HL-60/S4 treated with phorbol 12-myristate 13-acetate at 8.2 ng/mL for 4 days and 3 days (cell line): ENCODE results near the gene FTO.

ENCODE experiments used
- in situ Hi-C: fragments of 300-500 bp; cut with MboI; formaldehyde crosslinking; loops from 2 replicates; pipeline ENCODE4 v1.15.0; 2022; ENCODE audit warnings: low sequenced_read_pairs

The FTO gene

DNA sequence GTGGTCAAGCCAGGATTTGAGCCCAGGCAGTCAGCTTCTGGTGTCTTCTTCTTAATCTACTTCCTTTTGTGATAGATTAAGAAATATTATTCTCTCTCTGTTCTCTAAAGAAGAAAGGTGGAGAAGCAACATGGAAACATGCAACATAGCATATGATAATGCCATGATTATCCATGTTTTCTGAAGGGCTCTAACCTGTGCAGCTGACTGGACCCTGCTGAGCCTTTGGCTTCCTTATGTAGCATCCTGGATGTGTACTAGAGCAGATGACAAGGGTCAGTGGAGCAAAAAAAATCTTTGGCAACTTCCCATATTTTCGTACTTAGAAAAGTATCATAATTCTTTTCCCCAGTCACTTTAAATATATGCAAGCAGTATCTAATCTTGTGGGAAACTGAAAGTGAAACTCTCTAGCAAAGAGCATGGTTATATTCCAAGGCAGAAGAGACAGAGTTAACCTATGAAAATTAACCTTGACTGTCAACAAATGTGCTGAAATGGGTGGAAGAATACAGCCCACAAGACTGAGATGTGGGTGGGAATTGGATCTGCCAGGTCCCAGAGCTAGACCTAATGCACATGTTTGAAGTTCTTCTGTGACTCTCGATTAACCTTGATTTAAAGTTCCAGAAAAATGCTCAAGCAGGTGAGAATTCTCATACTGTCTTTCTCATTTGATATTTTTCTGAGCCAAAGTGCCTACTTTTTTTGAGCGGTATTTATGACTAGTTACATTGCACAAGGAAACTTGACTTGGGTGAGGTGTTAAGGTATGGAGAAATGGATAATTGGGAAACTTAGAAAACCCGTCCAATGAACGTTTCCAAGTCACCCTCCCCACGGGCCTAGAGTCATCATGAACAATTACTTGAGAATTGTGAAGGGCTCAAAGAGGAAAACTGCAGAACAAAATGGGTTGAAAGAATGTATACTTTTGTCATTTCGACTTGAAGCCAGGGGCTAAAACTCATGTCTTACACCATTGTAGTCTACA lies 248.6 kb downstream of the FTO start:
- in situ Hi-C loops: no loop called here

DNA sequence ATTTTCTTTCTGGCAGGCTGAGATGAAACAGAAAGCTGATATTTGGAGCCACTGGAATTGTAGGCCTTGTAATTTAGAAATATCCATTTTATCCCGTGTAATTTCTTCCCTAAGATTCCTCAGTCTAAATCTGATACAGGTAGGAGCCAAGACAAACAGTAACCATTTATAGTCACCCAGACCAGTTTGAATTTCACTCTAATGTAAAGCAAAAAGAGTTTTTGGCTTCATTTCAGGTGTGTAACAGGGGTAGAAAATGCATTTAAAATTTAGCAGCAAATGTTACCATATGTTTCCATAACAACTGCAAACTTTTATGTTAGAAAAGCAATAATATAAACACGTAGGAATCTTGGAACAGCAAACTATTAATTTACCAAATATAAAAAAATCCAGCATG lies 249.4 kb downstream of the FTO start:
- in situ Hi-C loops: no loop called here

DNA sequence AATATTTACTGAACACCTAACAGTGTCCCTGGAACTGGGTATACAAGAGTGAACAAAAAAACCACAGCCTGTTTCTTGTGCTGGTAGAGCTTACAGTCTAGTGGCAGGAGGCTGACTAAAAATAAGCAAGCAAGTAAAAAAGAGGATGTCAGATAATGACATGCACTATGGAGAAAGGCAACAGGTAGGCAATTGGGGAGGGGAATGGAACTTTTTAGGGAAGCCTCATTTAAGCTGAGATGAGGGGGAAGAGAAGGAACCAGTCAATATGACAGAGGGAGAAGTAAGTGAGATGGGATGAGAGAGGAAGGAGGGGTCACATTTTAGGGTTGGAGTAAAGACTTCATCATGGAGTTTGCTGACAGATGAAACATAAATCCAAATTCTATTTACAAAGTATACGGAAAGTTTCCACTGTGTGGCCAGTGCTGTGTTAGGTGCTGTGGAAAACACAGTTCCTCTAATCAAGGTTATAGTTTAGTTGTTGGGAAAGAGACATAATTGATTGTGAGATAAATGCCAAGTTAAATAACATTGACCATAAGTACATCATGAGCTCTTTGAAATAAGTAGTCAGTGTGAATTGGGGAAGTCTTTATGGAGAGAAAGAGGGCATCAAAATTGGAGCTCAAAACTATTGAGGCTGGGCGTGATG lies 251.4 kb downstream of the FTO start:
- in situ Hi-C loops: no loop called here

DNA sequence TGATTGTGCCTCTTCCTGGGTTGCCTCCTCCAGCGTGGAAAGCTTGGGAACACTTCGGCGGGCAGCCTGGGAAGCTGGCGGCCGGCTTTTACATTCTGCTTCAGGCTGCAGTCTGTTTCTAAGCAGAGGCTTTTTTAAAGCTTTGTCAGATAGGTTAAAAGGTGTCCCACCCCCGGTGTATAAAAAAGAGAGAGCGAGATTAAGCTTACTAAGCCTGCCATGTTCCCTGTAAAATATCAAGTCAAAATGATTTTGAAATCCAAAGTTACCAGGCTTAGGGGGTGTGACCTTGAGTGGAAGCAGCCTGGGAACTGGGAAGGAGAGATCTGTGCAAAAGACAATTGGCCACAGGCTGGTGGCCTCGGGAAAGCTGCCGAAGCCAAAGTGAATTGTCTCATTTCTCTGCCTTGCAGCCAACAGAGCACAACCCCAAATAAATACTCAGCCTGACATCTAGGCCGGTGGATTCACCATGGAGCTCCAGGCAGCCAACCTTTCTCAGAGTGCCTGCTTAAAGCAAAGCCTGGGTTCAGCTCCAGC lies 254.5 kb downstream of the FTO start:
- in situ Hi-C loops: no loop called here

DNA sequence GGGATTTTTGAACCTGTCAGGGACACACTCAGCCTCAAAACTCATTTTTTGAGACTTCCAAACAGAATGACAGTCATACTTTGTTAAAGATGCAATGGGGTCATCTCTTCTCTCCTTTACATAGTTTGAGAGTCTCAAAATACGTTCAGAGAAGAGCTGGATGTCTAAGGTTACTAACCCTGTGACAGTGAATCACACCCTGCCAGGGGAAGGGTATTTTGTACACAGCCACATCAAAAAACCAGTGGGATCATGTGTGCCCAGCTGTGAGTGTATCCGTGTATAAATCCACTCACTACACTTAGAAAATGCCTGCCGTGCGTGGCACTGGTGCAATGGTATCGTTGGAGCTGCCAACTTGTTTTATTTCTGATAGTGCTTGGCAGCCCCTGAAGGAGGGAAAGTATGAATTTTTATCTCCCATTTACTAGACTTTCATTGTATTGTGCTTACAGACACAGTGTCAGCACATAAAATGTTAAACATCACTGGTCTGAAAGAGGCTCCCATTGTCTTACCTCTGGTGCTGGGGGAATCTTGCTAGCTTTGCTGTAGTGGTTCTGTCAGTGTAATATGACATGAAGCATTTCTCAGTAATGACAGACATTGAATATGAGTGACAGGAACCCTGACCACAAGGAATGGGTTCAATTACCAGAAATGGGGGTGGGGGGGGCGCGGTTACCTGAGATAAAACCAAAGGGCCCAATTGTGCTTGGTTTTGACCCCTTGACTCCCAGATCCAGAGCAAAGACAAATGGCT lies 256.3 kb downstream of the FTO start:
- in situ Hi-C loops: no loop called here

DNA sequence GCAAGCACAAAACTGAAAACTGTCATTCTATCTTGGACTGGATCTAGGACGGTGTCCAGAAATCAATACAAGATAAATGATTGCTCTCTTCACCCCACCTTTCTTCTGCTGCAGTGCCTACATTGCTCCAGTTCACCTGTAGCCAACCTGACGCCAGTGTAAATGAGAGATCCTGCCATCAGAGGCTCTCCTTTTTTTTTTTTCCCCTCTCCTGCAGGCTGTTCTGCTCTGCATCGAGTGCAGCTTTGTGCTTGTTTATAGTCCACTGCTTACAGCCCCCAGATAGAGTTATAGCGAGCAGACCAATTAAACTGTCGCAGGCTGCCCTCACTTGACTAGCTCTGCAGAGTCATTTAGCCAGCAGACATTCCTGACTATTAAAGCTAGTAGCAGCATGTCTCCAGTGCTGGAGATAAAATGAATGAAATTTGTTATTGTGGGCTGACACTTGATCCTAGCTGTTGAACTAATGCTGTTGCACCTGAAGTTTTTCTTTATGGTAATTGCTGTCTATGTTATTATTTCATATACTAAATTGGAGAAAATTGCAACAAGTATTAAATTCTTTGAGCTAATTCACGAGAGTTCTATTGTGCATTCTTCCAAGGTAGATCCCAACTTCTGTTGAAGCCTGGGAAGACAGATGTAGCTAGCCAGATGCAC lies 257.1 kb downstream of the FTO start:
- in situ Hi-C loops: no loop called here

DNA sequence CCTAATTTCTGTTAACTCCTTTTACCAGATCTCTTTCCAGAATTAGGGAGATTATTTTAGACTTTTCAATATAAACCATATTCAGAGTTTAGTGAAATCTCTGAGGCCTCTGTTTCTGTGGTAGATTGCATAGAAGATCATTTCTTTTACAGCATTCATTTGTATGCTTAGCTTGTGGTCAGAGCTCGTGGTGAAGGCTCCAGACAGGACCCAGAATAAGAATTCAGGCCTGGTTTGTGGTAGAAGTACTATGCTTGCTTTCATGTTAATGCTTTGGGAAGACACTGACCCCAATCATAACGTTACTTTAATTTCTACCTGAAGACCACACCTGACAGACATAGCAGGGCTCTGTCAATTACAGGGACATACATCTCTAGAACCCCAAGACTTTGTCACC lies 258.1 kb downstream of the FTO start:
- in situ Hi-C loops: no loop called here

DNA sequence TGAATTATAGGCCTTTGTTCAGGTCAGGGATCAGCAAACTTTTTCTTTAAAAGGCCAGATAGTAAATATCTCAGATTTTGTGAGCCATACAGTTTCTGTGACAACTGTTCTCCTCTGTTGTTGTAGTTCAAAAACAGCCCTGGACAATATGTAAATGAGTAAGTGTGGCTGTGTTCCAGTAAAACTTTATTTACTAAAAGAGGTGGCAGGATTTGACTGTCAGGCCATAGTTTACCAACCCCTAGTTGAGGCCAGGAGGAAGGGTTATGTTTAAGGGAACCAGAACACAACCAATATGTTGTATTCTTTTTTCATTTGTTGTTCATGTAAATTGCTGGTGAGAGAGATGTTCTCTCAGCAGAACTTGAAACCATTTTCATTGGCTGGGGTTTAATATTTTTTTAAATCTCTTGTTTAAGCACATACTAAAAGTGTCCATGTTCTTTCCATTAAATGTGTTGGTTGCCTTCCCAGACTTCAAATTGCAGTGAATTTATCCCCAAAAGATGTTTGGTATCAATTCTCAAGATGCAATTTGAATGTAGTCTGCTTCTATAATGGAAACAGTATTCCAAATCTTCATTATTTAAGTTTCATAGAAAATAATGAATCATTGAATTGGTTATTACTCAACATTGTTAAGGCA lies 260.3 kb downstream of the FTO start:
- in situ Hi-C loops: no loop called here

DNA sequence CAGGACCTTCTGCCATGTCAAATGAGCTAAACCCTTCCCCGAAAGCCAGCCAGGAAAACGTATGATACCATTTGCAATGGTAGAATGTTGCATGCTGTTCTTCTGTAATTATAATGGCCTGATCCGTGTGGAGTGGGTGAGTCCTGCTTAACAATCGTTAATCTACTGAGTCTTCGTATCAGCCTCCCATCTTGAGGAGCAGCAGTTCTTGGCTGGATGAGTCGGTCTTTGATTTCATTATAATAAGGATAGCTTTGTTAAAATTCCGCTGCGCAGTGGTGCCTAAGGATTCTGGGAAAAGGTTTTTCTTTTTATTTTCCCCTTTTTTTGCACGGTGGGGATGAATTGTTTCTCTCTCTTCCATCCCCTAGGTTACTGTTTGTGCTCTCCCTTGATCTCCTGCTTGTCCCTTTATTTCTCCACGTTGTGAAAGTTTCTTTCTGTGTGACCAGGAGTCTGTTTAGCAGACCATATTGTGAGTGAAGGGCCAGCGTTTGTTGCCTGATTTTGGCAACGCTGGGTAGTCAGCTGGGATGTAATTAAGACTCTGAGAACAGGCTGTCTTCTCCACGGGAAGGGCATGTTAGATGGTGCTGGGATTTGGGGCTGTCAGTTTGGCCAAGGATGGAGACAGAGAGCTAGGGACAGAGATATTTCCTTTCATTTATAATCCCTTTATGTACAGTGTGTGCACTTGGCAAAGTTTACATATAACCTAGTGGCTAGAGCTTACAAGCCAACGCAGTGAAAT lies 263.0 kb downstream of the FTO start:
- in situ Hi-C loops: no loop called here

DNA sequence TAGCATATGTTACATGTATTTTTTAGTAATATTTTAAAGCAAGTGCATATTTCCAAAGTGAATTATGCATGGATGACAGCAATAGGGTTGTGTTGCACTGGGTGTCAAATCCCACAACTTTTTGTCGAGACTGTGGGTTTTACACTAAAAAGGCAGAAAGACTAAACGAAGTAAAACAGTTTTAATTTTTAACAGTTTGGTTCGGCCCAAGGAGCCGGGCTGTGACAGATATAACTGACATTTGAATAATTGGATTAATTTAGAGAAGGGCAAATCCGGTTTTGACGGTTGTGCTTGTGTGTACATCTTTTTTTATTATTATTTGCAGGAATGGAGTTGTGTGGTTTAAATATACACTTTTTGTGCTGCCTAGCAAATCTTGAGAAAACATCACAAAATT lies 263.6 kb downstream of the FTO start:
- in situ Hi-C loops: no loop called here

DNA sequence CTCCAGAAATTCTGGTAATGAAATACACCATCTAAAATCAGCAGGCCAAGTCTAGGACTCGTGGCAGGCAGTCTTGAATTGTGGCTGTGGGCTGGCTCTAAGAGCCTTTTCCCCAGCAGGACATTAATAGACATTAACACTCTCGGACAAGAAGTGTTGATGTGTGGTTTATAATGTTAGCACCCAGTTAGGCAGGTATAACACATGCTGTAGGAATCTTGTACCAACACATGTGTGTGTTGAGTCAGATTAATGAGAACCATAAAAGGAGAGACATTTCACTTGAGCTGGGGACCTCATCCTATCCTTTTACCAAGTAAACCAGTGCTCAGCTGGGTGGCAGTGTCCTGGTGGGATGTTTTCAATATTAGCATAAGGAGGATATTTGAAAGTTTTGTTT lies 264.5 kb downstream of the FTO start:
- in situ Hi-C loops: no loop called here

DNA sequence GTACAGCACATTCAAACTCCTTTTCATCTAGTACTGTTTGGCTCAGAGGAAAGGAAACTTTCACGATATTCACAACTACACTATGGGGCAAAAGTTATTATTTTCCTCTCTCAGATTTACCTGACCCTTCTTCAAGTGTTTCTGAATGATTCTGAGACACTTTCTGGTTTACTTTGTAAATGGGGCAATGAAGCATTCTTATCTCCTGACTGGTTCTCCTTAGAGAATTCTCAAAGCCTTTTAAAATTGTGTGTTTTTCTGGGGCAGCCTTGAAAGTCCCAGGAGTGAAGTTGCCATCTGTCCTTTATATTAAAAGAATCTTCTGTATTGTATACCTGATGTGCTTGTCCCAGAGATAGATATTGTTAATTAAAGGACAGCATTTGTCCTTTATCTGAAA lies 264.9 kb downstream of the FTO start:
- in situ Hi-C loops: no loop called here

DNA sequence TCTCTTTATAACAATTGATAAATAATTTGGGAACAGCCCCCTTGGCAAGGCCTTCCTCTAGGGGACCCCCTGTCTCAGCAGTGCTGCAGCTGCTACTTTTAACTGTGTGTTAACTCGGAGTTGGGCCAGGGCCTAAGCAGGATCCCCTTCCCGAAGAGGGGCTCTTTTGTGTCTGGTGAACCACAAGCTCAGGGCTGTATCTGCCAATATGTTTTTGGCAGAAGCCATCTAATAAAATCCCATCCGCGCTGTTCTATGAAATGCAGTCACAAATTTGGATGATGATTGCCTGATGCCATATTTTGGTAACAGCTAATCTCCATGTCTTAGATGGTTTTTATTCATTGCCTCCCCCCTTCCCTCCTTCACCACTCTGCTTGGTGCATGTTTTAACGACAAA lies 267.7 kb downstream of the FTO start:
- in situ Hi-C loops: no loop called here

DNA sequence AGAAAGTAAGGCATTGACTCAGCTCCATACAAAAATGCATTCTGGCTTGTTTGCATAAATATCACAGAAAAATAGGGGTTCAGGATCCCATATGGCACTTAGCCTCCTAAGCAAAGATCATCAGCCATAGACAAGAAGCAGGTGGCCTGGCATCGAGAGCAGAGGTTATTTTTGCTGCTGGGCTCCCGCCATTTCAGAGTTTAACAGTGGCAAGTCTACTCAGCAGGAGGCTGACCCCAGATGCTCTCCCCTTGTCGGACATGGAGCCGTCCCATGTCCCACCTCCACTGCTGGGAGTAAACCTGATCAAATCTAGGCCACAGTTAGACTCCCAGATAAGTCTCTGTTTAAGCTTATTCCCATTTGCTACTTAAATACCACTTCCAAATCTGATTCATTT lies 269.1 kb downstream of the FTO start:
- in situ Hi-C loops: no loop called here

DNA sequence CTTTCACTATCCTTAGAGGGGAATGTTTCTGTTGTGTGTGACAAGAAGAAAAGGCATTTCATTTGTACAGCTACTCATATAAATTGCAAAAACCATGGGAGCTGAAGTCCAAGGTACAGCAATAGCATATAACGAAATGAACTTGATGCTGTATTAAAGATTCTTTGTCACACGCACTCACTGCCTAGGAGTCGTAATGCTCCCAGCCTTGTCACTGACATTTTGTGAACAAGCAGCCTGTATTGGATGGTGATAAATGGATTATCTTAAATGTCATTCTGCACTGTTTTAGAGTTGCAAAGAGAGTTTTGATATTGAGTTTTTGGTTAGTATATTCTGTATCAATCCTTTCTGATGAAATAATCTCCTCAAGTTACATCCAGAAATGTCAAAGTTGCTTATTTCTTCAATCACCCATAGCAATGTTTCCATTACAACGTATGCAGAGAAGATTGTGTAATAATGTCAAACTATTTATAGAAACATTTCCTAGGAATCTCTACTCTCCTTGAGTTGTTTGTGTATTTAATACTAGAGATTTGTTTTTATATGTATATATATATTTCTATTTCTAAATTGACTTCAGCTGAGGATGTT lies 270.6 kb downstream of the FTO start:
- in situ Hi-C loops: no loop called here

DNA sequence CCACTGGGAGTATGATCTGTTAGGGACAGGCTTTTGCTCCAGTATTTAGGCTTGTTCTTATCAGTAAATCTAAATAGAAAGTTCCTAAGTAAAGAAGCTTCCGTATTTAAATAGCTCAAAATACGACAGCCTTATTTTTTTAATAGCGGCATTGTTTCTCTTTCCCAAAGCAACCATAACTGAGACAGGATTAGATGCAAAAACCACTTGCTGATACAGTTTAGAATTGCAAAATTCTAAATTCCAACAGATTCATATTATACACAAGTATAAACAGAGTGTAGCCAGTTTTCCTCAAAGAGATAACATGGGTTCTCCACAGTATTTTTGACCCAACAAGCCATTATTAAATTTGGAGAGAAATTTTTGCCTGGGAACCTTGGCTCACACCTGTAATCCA lies 276.7 kb downstream of the FTO start:
- in situ Hi-C loops: no loop called here

DNA sequence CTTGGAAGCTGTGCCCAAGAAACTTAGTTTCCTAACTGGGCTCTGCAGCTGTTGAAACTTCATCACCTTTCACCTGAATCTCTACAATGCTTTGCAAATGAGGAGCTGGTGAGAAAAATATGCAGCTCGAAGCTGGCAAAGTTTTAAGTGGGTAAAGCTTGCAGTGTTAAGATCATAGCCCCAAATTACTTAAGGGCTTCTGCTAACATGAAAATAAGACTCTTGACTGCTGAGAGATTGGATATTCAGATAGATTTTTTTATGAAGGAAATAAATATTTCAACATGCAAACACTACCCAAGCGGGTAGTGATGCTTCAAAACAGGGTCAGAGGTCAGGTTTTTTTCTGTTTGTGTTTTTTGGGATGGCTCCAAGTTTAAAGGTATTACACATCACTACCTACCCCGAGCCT lies 278.7 kb downstream of the FTO start:
- in situ Hi-C loops: no loop called here

DNA sequence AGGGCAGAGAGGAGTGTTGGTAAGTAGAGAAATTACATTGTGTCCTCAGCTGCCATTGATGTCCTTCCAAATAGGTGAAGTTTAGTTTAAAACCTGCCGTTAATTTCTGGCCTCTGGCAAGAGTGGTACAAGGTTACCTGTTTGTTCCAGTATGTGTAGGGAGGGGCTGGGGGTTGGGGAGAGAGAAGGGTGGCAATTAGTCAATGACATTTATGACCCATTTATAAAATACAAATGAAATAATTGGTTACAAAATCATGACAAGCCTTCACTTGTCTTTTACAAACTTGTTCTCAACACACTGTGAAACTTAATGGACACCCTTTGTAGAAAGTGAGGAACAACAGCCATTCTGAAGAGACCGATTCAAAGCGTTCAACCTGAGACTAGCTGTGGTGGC lies 281.0 kb downstream of the FTO start:
- in situ Hi-C loops: no loop called here

DNA sequence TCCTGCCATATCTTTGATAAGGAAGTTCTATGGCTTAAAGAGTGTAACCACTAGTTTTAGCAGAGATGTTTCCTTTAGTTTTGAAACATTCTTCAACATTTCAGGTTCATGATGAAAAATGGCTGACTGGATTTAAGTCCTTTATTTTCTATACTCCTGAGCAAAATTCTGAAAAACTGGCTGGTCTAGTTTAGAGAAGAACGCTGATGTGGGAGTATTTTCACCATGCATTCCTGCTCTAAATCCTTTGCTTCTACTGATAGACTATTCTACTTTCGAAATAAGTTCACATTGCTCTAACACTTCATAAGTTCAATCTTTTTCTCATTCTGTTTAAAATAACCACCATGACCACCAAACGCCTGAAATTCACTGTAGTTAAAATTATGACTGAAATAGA lies 281.9 kb downstream of the FTO start:
- in situ Hi-C loops: no loop called here
